Peyer's patch (tissue), 4 donors: Measurements from ENCODE around the gene ZC3H10.

ENCODE experiments used
- CTCF ChIP-seq, 6 experiments: fragments of 450-650 bp in 4 of 6; fragments of 200-600 bp in 2 of 6; sonication (generic) in 1 of 6; IDR thresholded peaks; one replicate each; pipeline ENCODE4 v1.5.1; 2017 to 2019; ENCODE audit warnings: antibody characterized with exemption in 6 of 6, mild to moderate bottlenecking in 3 of 6, moderate library complexity in 1 of 6
- POLR2A ChIP-seq, 2 donors: fragments of 450-650 bp; IDR thresholded peaks; one replicate each; pipeline ENCODE4 v1.5.1; 2017; ENCODE audit warnings: antibody characterized with exemption in 2 of 2, mild to moderate bottlenecking in 2 of 2, moderate library complexity in 2 of 2

GRCh38 chr12:56128670-56129205 is 10.7 kb downstream of the ZC3H10 start:
- no peak for TF ChIP-seq POLR2A (IDR thresholded peaks at IDR 0.05)
- TF ChIP-seq CTCF (IDR thresholded peaks at IDR 0.05), result no peak
